DMS114 treated with DMSO at 0.1 percent for 48 hours (cell line): Measurements from ENCODE around the gene NPTXR.
A peak's percentile ranks its signal among the peaks of the same experiment; 100 is the strongest.

ENCODE experiments used
- DNase-seq: peaks from one replicate; lab custom pipeline; 2025; ENCODE audit not compliant: unreplicated experiment; lab: John Stamatoyannopoulos, UW

The NPTXR gene

GRCh38 chr22:38843657-38844314 is at the start of gene NPTXR:
Gene NPTXR (minus strand): TSS chr22:38844028.
- DNase-seq, result peak; percentile 12

GRCh38 chr22:38891256-38891655 is 47.4 kb upstream of the NPTXR start:
- no peak for DNase-seq

- no peak for DNase-seq
These were observed 46.5 kb upstream of the NPTXR start for GRCh38 chr22:38890377-38890776.

GRCh38 chr22:38886333-38886732 is 42.5 kb upstream of the NPTXR start:
- no peak for DNase-seq

- no peak for DNase-seq
These were observed 39.3 kb upstream of the NPTXR start for GRCh38 chr22:38882972-38883622.

GRCh38 chr22:38881997-38882879 is 38.4 kb upstream of the NPTXR start:
- DNase-seq, result no peak

- no peak for DNase-seq
These were observed 37.6 kb upstream of the NPTXR start for GRCh38 chr22:38881464-38881871.

GRCh38 chr22:38879961-38880360 is 36.1 kb upstream of the NPTXR start:
- no peak for DNase-seq

- DNase-seq, result no peak
These were observed 35.4 kb upstream of the NPTXR start for GRCh38 chr22:38879108-38879729.

- DNase-seq, result no peak
These were observed 34.2 kb upstream of the NPTXR start for GRCh38 chr22:38878001-38878400.

GRCh38 chr22:38874529-38875222 is 30.8 kb upstream of the NPTXR start:
- no peak for DNase-seq

- no peak for DNase-seq
These were observed 29.9 kb upstream of the NPTXR start for GRCh38 chr22:38873469-38874411.

GRCh38 chr22:38872831-38873248 is 29.0 kb upstream of the NPTXR start:
- DNase-seq, result peak; percentile 31

GRCh38 chr22:38872172-38872830 is 28.5 kb upstream of the NPTXR start, which contains the start of gene CBX6:
Gene CBX6 (minus strand): TSS chr22:38872216. CDS start chr22:38872190, 26 bp downstream.
- peak; percentile 80 for DNase-seq

- no peak for DNase-seq
These were observed 27.7 kb upstream of the NPTXR start for GRCh38 chr22:38871360-38872171.

- no peak for DNase-seq
These were observed 27.0 kb upstream of the NPTXR start for GRCh38 chr22:38870791-38871359.

GRCh38 chr22:38870312-38870741 is 26.5 kb upstream of the NPTXR start:
- DNase-seq, result peak; percentile 52

- DNase-seq, result no peak
These were observed 25.8 kb upstream of the NPTXR start for GRCh38 chr22:38869663-38870062.
